NOMO-1 treated with dmso at 0.1 percent for 144 hours (cell line): Measurements from ENCODE around the gene SLC47A2.

Experiments used
- DNase-seq: peaks from one replicate; lab custom pipeline; 2025; ENCODE audit not compliant: unreplicated experiment; lab: John Stamatoyannopoulos, UW

The SLC47A2 gene

DNA sequence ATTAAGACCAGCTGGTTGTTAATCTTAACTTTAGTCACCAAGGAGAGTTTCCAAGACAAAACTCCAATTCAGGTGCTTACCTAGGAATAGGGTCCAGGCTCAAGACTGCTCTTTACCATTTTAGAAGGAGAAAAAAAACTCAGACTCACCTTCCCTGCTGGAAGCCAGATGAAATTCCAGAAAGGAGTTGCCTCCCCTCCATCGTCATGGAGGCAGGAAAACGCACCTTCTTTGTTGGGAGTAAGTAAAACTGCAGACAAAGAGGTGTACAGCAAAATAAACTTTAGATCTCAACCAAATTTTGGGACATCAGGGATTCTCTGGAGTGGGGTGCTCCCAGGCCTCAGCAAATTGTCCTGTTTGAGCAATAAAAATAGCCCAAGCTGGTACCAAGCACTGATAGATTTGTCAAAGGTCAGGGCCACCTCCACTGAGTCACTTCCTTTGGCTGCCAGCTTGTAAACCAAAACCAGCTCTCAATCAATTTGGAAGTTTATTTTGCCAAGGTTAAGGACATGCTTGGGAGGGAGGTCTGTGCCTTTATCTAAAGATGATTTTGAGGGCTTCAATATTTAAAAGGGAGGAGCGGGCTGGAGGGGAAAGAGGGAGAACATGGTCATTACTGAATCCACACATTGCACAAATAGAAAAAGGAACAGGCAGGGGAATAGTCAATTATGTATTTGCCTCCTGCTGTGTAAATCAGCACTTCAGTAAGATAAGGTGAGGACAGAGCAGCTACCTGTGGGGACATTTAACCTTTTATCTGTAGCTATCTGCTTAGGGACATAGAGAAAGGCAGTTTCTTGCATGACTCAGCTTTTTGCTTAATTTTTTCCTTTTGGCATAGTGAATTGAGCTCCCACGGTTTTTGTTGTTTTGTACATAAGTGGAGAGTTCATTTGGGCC, 69.3 kb downstream of the SLC47A2 start:
- DNase-seq, result no peak

DNA sequence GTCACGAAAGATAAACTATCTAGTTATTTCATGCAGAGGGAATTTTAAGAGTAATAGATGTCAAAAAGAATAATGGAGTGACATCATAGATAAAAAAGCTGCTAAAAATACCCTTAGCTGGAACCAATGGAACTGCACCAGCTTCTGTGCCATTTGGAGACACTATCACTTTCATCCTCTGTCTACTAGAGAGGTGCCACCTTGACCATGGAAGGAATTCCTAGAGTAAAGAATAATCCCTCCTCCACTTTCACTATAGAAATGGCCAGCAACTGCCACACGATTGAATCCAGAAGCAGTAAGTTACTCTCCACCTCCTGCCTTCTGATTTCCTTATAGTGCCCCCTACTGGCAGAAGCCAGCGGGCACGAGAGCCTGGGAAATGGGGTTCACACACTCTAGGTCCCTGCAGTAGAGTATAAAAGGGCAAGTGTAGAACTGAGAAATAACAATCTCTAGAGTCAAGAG, 70.6 kb downstream of the SLC47A2 start:
- DNase-seq, result peak; percentile 30

DNA sequence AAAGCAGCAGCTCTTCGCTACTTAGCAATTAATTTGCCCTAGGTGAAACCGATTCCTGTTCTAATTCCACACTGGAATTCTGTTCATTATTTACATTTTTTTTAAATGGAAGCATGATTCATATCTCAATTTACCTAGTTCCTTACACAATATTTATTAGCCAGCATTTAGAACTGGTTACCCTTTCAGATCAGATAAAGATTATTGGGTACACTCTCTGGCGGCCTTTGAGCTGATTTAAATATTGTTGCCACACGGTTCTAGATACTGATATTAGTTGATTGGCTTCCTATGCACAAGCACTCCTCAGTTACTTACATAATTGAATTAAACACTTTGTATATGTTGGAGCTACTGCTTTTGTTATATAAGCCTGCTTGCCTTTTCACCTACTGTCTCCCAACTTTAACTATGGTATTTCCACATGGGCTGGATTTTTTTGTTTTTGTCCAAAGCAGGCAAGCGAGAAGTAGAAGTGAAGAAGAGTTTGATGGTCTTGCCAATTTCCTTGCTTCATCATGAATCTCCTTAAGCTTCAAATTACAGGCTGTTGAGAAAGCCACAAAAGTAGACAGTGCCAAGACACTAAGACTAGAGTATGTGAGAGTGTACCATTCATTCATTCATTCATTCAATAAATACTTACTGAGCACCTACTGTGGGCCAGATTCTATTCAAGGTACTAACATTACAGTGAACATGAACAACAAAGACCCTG, 71.7 kb downstream of the SLC47A2 start:
- DNase-seq, result no peak

DNA sequence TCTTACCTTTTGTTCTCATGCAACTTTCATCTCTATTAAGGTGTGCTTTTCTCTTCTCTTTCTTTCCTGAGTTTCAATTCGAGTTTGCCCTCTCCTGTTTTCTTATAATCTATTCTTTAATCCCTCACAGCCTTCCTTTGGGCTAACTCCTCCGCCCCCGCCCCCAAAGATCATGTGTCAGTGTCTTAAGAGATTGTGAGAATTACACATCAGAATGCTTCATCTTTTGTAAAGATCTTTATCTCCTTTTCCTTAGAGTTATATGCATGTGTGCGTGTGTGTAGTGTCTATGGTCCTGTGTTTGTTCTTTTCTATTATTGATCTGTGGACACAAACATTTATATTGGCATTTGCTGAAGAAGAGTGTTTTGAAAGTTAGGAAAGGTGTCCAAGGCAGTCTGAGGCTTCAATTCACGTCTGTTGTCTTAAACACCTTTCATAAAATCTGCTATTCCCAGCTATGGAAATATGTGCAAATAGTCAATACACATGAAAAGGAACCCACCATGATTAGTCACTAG, 74.0 kb downstream of the SLC47A2 start:
- no peak for DNase-seq

DNA sequence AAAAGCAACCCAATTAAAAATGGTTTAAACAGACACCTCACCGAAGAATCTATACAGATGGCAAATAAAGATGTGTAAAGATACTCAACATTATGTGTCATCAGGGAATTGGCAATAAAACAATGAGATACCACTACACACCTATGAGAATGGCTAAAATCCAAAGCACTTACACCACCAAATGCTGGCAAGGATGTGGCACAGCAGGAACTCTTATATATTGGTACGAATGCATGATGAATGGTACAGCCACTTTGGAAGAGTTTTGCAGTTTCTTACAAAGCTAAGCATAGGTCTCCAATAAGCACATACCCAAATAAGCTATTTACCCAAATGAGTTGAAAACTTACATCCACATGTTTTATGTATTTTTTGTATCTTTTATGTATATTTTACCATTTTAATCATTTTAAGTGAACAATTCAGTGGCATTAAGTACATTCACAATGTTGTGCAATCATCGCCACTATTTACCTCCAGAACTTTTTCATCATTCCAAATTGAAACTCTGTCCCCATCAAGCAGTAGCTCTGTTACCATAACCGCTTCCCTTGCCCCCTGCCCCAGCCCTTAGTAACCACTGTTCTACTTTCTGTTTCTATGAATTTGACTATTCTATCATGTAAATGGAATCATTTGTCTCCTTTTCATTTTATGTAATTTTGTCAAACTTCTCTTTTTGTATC, 74.6 kb downstream of the SLC47A2 start:
- DNase-seq, result no peak

DNA sequence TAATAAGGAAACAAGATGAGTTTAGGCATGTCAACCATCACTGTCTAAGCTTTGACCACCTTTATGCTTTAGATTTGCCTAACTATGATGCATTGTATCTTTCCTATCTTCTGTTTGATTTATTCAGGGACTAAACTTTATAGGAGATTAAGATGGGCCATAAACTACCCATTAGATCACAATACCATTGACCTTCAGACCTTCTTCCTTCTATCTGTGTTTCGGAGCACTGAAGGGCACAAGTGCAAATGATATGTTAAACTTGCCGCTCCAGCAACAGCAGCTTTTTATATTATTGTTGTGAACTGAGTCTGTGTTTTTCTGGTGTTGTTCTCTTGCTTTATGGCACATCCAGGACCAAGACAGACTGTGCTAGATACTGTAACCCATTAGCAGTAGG, 84.5 kb downstream of the SLC47A2 start:
- DNase-seq, result no peak

DNA sequence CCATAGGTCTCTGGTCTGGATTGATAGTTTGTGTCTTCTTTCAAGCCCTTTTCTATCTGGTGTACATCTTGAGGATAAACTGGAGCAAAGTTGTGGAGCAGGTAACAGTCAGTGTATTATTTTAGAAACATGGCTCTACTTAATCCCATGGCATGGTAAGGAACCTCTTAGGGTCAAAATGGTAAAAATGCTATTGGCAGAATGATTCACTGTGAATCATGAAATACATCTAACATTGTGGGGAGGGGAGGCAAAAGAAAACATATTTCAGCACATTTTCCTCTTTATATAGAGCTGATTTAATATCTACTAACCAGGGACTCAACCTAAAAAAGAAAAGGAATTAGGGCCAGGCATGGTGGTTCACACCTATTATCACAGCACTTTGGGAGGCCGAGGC, 85.7 kb downstream of the SLC47A2 start:
- DNase-seq, result no peak

DNA sequence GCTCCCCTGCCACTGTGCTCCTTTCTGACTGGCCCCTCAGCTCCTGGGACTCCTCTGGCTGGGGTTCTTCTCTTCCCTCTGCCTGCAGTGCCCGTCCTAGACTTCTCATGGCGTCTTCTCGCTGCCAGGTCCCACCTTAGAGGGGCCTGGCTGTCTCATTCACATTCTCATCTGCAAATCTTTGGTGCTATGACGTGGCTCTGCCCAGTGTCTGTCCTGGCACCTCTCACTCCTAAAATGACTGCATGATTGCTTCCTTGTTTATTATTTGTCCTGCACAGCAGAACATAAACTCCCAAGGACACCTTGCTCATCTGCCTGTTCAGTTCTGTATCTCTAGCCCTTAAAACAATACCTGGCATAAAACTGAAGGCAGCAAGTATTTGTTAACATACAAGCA, 86.3 kb downstream of the SLC47A2 start:
- DNase-seq, result no peak

DNA sequence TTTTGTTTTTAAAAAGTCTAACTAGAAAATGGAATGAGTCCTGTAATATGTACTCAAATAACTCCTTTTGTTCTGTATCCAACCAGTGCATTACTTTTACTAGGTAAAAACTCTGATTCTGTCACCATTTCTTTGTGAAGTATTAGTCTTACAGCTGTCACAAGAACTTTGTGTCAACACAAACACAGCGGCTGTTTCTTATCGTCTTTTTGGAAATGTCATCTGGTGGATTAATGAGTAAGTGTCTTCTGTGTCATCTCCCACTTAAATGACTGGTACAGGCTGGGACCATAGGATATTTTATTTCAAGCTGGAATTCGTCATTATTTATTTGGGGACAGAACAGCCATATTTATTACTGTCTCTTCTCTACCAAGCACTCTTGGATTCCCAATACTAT, 86.9 kb downstream of the SLC47A2 start:
- DNase-seq, result no peak
